Measurements from ENCODE around the gene ULBP2.

The ULBP2 gene, protein sequence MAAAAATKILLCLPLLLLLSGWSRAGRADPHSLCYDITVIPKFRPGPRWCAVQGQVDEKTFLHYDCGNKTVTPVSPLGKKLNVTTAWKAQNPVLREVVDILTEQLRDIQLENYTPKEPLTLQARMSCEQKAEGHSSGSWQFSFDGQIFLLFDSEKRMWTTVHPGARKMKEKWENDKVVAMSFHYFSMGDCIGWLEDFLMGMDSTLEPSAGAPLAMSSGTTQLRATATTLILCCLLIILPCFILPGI

DNA sequence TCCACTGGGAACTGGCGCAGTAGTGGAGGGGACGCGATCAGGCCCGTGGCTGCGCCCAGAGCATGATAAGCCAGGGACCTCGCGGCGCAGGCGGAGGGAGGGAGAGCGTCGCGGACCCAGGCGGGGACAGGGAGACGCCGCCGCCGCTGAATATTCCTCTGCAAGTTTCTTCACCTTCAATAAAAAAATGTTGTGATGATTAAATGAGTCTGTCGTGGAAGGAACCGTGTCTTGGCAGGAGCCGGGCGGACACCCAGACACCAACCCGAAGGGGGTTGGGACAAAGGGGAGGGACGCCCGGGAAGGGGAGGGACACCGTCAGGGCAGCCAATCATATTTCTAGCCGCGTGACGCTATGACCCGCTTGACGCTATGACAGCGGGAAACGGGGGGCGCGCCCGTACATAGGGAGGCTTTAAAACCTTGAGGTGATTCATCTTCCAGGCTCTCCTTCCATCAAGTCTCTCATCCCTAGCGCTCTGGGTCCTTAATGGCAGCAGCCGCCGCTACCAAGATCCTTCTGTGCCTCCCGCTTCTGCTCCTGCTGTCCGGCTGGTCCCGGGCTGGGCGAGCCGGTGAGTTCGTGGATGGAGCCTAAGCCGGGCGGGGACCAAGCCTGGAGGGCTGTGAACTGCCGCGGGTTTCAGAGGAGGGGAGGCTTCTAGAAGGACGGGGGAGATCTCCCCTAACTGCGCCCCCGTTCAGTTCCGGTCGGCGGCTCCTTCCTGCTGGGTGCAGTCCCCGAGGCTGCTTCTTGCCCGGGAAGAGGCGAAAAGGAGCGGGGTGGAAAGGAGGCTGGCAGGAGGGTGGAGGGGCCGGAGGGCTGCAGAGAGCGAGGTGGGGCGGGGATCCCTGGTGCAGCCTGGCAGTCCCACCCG lies at the start of gene ULBP2:
ULBP2 (plus strand) TSS at position 432 of the 878 bp plus-strand sequence; CDS start at position 491, 59 bp downstream.
- peak; percentile 71 to 81 for DNase-seq (ENCODE audit: low read depth in 2 of 2, low spot score in 1 of 2)

DNA sequence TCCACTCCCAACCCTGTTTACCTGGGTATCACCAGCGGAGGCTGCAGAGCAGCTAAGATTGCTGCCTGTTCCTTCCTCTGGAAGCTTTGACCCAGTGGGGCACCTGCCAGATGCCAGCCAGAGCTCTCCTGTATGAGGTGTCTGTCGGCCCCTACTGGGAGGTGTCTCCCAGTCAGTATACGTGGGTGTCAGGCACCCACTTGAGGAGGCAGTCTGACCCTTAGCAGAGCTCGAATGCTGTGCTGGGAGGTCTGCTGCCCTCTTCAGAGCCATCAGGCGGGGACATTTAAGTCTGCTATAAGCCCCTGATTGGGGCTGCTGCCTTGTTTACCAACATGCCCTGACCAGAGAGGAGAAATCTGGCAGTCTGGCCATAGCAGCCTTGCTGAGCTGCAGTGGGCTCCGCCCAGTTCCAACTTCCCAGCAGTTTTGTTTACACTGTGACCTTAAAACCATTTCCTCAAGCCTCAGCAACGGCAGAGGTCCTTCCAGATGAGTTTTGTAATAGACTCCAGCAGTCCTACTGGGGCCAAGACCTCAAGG lies 46.7 kb upstream of the ULBP2 start:
- no peak for DNase-seq (ENCODE audit: low read depth in 2 of 2, low spot score in 1 of 2)

DNA sequence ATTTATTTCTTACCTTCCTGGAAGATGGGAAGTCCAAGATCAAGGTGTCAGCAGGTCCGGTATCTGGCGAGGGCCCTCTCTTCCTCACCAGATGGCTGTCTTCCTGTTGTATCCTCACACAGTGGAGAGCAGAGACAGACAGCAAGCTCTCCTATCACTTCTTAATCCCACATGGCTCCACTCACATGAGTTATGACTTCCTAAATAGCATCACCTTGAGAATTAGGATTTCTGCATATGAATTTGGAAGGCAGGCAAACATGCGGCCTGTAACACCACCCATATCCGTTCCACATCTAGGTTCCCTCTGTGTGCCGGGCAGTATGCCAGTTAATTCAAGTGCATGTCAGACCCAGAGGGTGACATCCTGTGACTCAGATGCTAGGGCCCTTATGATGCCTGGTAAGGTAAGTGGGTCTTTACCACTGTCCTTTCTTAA lies 46.0 kb upstream of the ULBP2 start:
- no peak for DNase-seq (ENCODE audit: low read depth in 2 of 2, low spot score in 1 of 2)

DNA sequence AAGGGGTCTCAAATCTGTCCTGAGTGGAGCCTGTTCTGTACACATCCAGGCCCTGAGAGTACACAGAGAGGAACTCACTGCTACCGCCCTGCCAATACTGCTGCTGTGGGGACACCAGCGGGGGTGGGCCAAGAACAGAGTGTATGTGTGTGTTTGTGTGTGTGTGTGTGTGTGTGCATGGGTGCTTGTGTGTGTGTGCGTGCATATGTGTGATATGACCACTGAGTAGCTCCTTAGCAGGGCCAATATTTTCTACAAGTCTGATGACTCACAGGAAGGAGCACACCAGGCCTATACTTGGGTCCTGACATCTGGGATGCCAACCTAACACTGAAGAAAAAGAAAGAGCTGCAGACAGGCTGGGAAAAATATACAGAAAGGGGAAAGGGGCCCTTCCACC lies 45.3 kb upstream of the ULBP2 start:
- no peak for DNase-seq (ENCODE audit: low read depth in 2 of 2, low spot score in 1 of 2)

DNA sequence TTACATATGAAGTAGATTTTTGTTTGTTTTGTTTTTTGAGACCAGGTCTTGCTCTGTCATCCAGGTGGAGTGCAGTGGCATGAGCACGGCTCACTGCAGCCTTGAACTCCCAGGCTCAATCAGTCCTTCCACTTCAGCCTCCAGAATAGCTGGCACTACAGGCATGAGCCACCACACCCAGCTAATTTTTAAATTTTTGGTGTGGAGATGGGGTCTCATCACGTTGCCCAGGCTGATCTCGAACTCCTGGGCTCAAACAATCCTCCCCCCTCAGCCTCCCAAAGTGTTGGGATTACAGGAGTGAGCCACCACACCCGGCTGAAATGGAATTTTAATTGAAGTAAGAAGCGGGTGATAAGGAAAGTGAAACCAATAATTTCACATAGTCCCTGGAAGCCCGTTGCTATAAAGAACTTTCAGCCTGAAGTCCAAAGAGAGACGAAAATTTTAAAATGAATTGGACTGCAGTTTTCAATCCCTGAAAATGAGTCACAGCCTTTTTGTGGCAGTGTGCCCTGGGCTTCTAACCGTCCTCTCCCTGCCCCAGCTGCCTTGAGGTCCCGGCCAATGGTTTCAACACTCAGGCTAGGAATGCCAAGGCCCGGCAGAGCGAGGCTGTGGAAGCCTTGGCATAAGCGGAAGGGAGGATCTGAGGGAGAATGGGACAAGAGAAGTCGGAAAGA lies 44.7 kb upstream of the ULBP2 start:
- no peak for DNase-seq (ENCODE audit: low read depth in 2 of 2, low spot score in 1 of 2)

DNA sequence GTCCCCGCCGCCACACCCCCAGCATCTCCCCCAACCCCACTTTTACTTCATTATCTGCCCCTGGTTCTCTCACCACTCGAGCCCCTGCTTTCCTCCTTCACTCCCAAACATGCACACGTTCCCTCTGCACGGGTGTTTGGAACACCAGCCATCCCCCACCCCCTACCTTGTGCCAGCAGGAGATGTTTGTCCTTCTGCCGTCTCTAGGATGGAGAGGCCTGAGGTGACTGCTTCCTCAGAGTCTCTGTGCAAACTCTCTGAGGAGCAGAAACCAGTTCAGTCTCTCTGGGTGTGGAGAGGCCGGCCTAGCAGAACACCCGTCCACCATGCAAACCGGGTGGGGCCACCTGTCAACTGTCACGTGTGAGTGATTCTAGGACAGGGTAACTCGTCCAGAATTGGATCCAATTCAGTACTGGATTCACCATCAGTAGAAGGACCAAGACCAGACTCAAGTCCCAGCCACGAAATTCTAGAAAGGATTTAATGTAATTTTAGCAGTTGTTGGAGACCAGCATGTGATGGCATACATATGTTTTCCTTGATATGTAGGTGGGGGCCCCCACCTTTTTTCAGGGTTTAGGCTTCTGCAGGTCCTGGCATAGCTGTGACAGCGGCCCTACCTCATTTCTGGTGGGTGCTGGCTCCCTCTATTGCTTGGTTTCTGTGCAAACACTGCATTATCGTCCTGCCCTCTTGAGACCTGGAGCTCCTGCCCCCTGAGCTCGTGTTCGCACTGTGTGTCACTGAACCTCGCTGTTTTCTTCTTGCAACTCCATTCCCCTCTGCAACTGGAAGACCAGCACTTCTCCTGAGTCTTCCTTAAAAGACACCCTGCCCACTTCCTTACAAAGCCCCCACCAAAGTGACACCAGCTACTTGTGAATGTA lies 43.7 kb upstream of the ULBP2 start, which contains the start of gene RAET1E:
RAET1E (minus strand) TSS at position 259 of the 890 bp plus-strand sequence. CDS start 7,212 bp downstream, outside the sequence.
- DNase-seq (ENCODE audit: low read depth in 2 of 2, low spot score in 1 of 2) = no peak

DNA sequence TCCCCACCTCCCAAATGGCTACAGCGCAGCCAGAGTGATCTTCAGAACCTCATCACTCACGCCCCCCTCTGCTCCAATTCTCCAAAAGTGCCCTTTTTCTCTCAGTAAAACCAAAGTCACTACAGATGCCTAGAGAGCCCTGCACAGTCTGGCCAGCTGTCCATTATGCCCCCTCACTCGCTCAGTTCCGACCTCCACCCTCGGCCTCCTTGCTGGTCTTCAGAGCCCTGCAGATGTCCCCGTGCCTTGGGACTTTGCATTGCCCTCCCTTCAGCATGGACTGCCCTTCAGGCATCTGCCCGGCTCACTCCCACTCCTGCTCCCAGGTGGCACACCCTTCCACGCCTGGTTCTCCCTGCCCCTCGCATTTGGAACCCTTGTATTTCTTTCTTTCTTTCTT lies 42.8 kb upstream of the ULBP2 start:
- DNase-seq (ENCODE audit: low read depth in 2 of 2, low spot score in 1 of 2) = no peak

DNA sequence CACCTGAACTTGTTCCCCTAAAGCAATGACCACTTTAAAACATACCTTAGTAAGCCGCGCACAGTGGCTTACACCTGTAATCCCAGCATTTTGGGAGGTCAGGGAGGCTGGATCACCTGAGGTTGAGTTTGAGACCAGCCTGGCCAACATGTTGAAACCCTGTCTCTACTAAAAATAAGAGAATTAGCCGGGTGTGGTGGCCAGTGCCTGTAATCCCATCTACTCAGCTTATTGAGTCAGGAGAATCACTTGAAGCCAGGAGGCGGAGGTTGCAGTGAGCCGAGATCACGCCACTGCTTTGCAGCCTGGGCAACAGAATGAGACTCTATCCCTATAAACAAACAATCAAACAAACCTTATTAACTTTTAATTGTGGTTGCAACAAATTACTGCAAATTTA lies 42.3 kb upstream of the ULBP2 start:
- DNase-seq (ENCODE audit: low read depth in 2 of 2, low spot score in 1 of 2) = no peak

DNA sequence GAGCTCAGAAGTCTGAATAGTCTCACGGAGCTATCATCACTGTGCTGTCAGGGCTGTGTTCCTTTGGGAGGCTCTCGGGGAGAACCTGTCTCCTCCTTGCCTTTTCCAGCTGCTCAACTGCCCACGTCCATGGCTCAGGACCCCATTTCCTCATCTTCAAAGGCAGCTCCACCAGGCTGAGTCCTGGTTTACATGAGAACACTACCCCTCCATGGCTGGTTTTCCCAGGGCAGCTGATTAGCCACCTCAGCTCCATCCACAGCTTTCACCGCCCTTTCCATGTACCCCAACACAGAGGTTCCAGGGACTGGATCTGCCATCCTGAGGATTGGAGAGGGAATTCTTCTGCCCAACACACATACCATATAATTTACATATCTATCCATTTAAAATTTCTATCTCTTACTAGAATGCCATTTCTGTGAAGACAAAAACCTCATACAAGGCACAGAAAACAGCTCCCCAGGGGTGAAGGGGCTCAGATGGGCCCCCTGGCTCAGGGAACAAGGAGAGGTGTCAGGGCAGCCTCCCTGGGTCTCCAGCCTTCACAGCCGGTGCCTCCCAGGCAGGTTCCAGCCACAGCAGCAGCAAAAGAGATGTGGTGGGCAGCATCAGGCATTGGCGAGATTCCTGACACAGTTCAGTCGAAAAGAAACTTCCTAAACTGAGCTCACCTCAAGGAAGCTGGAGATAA lies 41.7 kb upstream of the ULBP2 start:
- DNase-seq (ENCODE audit: low read depth in 2 of 2, low spot score in 1 of 2) = no peak

DNA sequence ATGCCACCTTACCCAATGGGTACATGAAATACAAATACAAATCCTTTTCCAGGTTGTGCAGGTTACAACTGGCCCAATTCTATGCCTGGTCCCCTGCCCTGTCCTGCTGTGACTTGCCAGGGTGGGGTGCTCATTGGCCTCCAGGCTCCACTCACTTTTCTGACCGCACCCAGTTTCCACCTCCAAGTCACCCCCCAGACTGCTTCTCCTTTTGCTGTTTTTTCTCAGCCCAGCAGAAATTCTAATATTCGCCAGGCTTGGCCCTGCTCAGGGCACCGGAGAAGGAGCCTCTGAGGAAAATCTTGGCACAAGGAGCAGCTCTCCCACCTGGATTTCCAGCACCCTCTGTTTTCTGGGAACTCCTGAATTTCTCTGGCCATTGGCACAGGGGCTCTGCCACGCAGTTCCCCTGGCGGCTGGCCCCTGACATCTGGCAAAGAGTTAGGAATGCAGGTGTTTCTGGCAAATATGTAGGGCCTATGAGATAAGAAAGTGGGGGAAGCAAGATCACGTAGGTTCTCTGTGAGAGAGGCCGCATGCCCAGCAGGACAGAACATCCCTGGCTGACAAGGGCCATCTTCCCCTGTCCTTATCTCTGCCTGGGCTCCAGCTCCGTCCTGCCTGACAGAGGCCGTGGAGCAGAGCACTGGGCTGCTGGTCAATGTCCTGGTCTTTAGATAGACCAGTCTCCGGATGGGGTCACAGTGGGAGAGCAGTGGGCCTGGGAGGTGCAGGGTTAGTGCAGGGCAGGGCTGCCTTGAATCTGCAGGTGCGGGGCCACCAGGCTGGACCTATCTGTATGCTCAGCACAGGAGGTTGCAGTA lies 41.0 kb upstream of the ULBP2 start:
- DNase-seq (ENCODE audit: low read depth in 2 of 2, low spot score in 1 of 2) = no peak

DNA sequence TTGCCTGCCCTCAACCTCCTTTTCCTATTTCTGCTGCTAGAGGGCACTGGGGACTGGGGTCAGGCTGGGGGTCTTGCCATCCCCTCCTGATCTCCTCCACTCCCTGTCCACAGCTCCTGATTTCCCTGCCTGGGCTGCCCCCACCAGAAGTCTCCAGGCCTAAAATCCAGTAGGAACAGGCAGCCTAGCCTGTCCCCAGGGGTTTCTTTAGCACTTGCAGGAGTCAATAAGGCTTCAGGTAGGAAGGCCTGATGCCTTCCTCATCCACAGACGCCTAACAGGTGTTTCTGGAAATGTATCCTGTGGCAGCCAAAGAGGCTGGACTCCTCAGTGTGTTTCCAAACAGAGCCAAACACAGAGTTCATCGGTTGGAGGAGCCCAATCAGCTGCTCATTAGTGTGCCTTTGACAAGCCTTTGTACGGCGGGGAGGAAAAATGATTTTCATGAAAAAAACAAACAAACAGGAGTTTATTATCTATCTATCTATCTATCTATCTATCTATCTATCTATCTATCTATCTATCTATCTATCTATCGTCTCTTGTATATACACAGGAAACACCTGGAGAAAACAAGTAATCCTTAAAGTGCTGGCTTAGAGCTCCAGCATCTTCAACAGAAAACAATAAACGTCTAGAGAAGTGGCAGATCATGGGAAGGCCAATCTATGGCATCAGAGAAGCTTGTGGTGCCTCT lies 40.2 kb upstream of the ULBP2 start:
- no peak for DNase-seq (ENCODE audit: low read depth in 2 of 2, low spot score in 1 of 2)

DNA sequence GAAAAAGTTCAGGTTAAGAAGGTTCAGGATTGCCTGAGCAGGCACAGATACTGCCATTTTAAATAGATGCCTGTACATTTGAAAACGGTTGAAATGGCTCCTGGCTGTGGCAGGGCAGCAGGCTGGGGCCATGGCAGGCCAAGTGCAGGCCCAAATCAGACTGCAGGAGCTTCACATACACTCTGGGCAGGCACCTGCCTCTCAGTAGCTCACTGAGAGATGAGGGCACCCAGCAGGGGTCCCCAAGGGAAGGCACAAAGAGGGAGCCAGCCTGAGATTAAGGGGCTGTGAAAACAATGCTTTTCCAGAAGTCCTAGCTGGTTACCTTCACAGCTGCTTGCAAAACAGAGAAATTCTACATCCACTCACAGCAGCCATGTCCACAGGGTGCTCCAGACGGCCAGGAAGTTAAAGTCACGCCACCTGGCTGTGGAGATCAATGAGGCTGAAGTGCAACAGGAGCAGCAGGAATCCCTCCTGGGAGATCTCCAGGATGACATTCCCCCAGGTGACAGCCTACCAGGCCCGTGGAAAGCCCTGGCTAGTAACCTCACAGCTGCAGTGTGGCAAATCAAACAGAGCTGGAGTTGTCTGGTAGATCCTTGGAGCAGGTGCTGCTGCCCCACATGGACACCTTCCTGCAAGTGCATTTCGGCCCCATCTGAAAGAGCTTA lies 37.7 kb upstream of the ULBP2 start:
- DNase-seq (ENCODE audit: low read depth in 2 of 2, low spot score in 1 of 2) = no peak

DNA sequence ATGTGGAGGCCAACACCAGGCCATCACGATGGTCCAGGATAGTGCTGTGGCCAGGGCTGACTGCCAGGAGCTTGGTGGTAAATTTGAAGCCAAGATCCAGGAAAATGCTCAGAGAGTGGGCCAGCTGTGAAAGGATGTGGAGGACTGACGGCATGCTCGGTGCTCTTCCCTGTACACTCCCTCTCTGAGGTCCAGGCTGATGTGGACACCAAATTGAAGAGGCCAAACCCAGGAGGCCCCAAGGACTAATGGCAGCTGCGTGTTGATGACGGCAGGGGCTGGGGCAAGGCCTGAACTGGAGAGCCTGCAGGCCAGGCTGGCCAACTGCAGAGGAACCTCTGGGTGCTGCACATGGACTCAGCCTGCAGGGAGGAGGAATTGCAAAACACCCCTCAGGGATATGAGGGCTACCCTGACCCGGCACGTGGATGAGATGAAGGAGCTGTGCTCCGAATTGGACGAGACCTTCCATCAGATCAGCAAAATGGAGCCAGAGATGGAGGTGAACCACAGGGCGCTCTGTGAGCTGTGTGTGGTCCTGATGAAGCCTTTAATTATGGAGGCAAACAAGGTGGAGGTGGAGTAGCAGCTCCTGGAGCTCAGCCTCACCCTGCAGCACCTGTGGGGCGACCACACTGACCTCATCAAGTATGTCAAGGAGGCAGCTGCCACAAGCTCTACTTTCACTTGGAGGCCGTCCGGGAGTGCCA lies 37.0 kb upstream of the ULBP2 start:
- DNase-seq (ENCODE audit: low read depth in 2 of 2, low spot score in 1 of 2) = no peak

DNA sequence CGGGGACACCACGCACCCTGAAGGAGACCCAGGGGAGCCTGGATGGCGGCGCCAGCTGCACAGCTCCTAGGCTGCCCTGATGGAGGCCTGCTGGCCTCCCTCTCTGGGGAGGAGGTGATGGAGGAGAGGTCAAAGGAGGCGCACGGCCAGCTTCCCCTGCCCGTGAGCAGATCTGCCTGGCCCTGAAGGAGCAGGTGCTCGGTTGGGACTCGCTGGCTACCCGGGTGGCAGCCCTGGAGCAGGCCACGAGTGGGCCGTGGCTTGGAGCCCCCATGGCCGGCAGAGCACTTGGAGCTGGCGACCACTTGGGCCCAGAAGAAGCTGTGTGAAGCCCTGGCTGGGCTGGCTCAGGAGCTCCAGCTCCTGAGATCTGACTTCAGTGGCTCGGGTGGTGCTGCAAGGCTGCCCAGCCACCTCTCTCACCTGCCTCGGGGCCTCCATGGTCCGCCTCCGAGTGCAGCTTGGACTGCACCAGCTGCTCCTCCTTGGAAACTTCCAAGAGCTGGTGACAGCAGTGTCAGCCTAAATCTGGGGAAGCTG lies 36.4 kb upstream of the ULBP2 start:
- DNase-seq (ENCODE audit: low read depth in 2 of 2, low spot score in 1 of 2) = no peak

DNA sequence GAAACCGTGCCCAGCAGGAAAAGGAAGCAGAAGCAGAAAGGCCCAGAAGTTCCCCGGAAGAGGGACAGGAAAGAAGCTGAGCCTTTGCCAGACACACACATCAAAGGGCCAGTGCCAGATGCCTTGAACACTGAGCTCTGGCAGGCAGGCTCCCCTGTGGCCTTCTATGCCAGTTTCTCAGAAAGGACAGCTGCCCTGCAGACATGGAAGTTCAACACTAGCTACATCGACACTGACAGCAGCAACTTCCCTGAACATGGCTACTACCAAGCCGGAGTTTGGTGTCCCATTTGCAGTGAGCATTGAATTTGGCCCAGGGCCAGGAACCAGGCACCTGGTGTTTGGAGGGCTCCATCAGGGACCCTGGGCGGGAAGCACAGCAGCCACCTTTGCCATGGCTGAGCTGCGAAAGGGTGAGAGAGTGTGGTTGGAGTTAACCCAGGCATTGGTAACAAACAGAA lies 35.9 kb upstream of the ULBP2 start:
- DNase-seq (ENCODE audit: low read depth in 2 of 2, low spot score in 1 of 2) = no peak

DNA sequence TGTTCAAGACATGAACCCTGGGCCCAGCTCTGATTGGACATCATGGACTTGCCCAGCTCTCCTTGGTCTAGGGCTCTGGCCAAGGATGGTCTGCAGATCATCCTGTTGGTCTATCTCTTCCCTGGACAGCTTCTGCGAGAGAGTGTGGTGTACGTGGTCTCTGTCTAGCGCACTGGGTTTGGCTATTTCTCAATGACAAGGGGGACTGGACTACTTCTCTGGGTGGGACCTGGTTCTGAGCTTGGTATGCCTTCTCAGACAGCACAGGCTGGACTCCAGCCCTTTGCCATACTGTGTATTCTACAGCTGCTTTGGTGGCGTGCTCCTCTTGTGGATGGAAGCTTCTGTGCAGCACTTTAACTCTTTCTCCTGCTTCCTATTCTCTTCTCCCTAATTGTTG lies 35.4 kb upstream of the ULBP2 start:
- no peak for DNase-seq (ENCODE audit: low read depth in 2 of 2, low spot score in 1 of 2)

DNA sequence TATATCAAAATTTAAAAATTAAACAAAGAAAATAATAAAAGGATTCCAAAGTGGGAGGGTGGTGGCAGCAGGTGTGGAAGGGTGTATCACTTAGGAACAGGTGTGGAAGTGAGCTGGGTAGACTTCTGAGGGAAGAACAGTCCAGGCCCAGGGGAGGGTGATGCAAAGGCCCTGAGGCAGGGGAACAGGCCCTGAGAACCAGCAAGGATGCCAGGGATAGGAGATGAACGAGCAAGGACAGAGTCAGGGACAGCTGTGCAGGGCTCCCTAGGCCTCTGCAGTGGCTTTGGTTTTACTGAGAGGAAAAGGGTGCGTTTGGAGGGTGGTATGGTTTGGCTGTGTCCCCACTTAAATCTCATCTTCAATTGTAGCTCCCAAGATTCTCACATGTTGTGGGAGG lies 34.5 kb upstream of the ULBP2 start:
- DNase-seq (ENCODE audit: low read depth in 2 of 2, low spot score in 1 of 2) = no peak

All from stimulated activated CD8-positive, alpha-beta memory T cell treated with anti-CD3 and anti-CD28 coated beads, Interleukin-4, amount 100 ng/mL, for 1 hour (primary cell).